HUES6 (cell line): ENCODE measurements around the gene RNF138.
A peak's percentile ranks its signal among the peaks of the same experiment; 100 is the strongest.
"Not testable (repeated sequence)": the region's sequence is repeated elsewhere in the genome, so short reads cannot be mapped to it uniquely, and the experiment has no call there.

ENCODE experiments used
- H3K27ac ChIP-seq: 2 replicates; pipeline ENCODE4 v1.7.0; 2013; ENCODE audit warnings: low read depth, mild to moderate bottlenecking, low read length, inconsistent platforms
- H3K27me3 ChIP-seq: 2 replicates; pipeline ENCODE4 v1.6.1; 2013; ENCODE audit warnings: low read length; ENCODE audit not compliant: control insufficient read depth, insufficient read depth
- H3K36me3 ChIP-seq: 2 replicates; pipeline ENCODE4 v1.6.1; 2013; ENCODE audit warnings: low read length; ENCODE audit not compliant: control insufficient read depth, insufficient read depth
- H3K4me1 ChIP-seq: 2 replicates; pipeline ENCODE4 v1.6.1; 2013; ENCODE audit warnings: low read length; ENCODE audit not compliant: control insufficient read depth, insufficient read depth
- H3K4me3 ChIP-seq: 2 replicates; pipeline ENCODE4 v1.5.1; 2013; ENCODE audit warnings: low read depth, low read length
- H3K9ac ChIP-seq: one replicate; pipeline ENCODE4 v1.6.1; 2013; ENCODE audit warnings: mild to moderate bottlenecking, low read length
- H3K9me3 ChIP-seq: 2 replicates; pipeline ENCODE4 v1.6.1; 2013; ENCODE audit warnings: low read depth, low read length; ENCODE audit not compliant: control insufficient read depth, insufficient read depth

RNF138 gene

GRCh38 chr18:32078845-32079244 lies 12.8 kb upstream of the RNF138 start:
- Histone ChIP-seq H3K9ac (no peak overlapping the region), H3K27ac (no peak overlapping the region), H3K9me3 (no peaks in the 10 kb centered on the region)

GRCh38 chr18:32081881-32082280 lies 9.8 kb upstream of the RNF138 start:
- H3K9ac ChIP-seq: no peak overlapping the region
- H3K27me3 ChIP-seq: no peaks in the 10 kb centered on the region
- H3K4me3 ChIP-seq: no peak overlapping the region
- H3K4me1 ChIP-seq: peaks cover 6% of the 10 kb centered on the region; the same call in 1 of the 2 replicates
- no peak overlapping the region for H3K27ac ChIP-seq
- no peaks in the 10 kb centered on the region for H3K9me3 ChIP-seq
- H3K36me3 ChIP-seq: no peaks in the 10 kb centered on the region

More at GRCh38 chr18:32078845-32079244, 12.8 kb upstream of the RNF138 start:
- no peak overlapping the region for H3K4me3 ChIP-seq
- H3K36me3 ChIP-seq: no peaks in the 10 kb centered on the region
- no peaks in the 10 kb centered on the region for H3K27me3 ChIP-seq
- H3K4me1 ChIP-seq: no peaks in the 10 kb centered on the region

GRCh38 chr18:32083781-32084180 lies 7.9 kb upstream of the RNF138 start:
- Histone ChIP-seq H3K4me3 (no peak overlapping the region), H3K36me3 (no peaks in the 10 kb centered on the region), H3K27me3 (no peaks in the 10 kb centered on the region), H3K27ac (no peak overlapping the region), H3K4me1 (peaks cover 6% of the 10 kb centered on the region; the same call in 1 of the 2 replicates), H3K9ac (no peak overlapping the region), H3K9me3 (no peaks in the 10 kb centered on the region)

GRCh38 chr18:32086881-32087280 lies 4.8 kb upstream of the RNF138 start:
- H3K4me1 ChIP-seq: peaks cover 6% of the 10 kb centered on the region; the same call in 1 of the 2 replicates
- no peak overlapping the region for H3K4me3 ChIP-seq
- no peaks in the 10 kb centered on the region for H3K36me3 ChIP-seq
- H3K9me3 ChIP-seq: no peaks in the 10 kb centered on the region
- no peak overlapping the region for H3K27ac ChIP-seq
- no peaks in the 10 kb centered on the region for H3K27me3 ChIP-seq
- H3K9ac ChIP-seq: no peak overlapping the region

GRCh38 chr18:32090831-32091230 lies 843 bp upstream of the RNF138 start:
- H3K9me3 ChIP-seq, H3K27ac ChIP-seq, H3K9ac ChIP-seq, H3K27me3 ChIP-seq, H3K4me3 ChIP-seq, H3K36me3 ChIP-seq: not testable (repeated sequence)
- peaks cover 20% of the 10 kb centered on the region for H3K4me1 ChIP-seq

GRCh38 chr18:32091325-32091723 lies 350 bp upstream of the RNF138 start:
- no peaks in the 10 kb centered on the region for H3K9me3 ChIP-seq
- peak overlapping the region; percentile 68 for H3K4me3 ChIP-seq
- no peaks in the 10 kb centered on the region for H3K27me3 ChIP-seq
- peak overlapping the region; percentile 82 for H3K9ac ChIP-seq
- H3K27ac ChIP-seq: no peak overlapping the region
- peaks cover 23% of the 10 kb centered on the region for H3K4me1 ChIP-seq
- peaks cover 11% of the 10 kb centered on the region for H3K36me3 ChIP-seq

- Histone ChIP-seq H3K36me3 (peaks cover 19% of the 10 kb centered on the region), H3K27me3 (no peaks in the 10 kb centered on the region), H3K27ac (peak overlapping the region; percentile 98; the same call in 1 of the 2 replicates), H3K4me3 (peak overlapping the region; percentile 79), H3K9me3 (no peaks in the 10 kb centered on the region), H3K9ac (peak overlapping the region; percentile 95), H3K4me1 (peaks cover 24% of the 10 kb centered on the region)
These were observed 888 bp downstream of the RNF138 start for GRCh38 chr18:32092422-32093101.

- peaks cover 19% of the 10 kb centered on the region for H3K36me3 ChIP-seq
- peak overlapping the region; percentile 81; the same call in 1 of the 2 replicates for H3K27ac ChIP-seq
- peak overlapping the region; percentile 79 for H3K4me3 ChIP-seq
- peak overlapping the region; percentile 95 for H3K9ac ChIP-seq
- no peaks in the 10 kb centered on the region for H3K27me3 ChIP-seq
- peaks cover 24% of the 10 kb centered on the region for H3K4me1 ChIP-seq
- no peaks in the 10 kb centered on the region for H3K9me3 ChIP-seq
These were observed 1.4 kb downstream of the RNF138 start for GRCh38 chr18:32093102-32093511.

GRCh38 chr18:32093523-32093922 lies 1.8 kb downstream of the RNF138 start:
- Histone ChIP-seq H3K27me3 (no peaks in the 10 kb centered on the region), H3K9ac (peak overlapping the region; percentile 95), H3K9me3 (no peaks in the 10 kb centered on the region), H3K4me1 (peaks cover 24% of the 10 kb centered on the region), H3K27ac (no peak overlapping the region), H3K4me3 (peak overlapping the region; percentile 79), H3K36me3 (peaks cover 19% of the 10 kb centered on the region)

GRCh38 chr18:32095192-32095899 lies 3.7 kb downstream of the RNF138 start:
- Histone ChIP-seq H3K9ac (no peak overlapping the region), H3K27ac (no peak overlapping the region), H3K27me3 (no peaks in the 10 kb centered on the region), H3K9me3 (no peaks in the 10 kb centered on the region), H3K36me3 (peaks cover 23% of the 10 kb centered on the region), H3K4me1 (peaks cover 24% of the 10 kb centered on the region), H3K4me3 (no peak overlapping the region)

GRCh38 chr18:32095900-32096229 lies 4.2 kb downstream of the RNF138 start:
- H3K9ac ChIP-seq: no peak overlapping the region
- no peak overlapping the region for H3K27ac ChIP-seq
- H3K27me3 ChIP-seq: no peaks in the 10 kb centered on the region
- peaks cover 23% of the 10 kb centered on the region for H3K36me3 ChIP-seq
- no peaks in the 10 kb centered on the region for H3K9me3 ChIP-seq
- H3K4me3 ChIP-seq: no peak overlapping the region
- peaks cover 24% of the 10 kb centered on the region for H3K4me1 ChIP-seq
